T-cell (primary cell): ENCODE measurements around the gene CCSER1. TPM values are rescaled to one million over a fixed set of nuclear protein-coding genes. Genes with fewer than 3 reads are reported as not detected.
A peak's percentile ranks its signal among the peaks of the same experiment; 100 is the strongest.
"Not testable (repeated sequence)": the region's sequence is repeated elsewhere in the genome, so short reads cannot be mapped to it uniquely, and the experiment has no call there.

Source experiments
- ATAC-seq, 4 experiments: fragments of 200-7000 bp in 3 of 4; fragments of 150-1000 bp in 1 of 4; cut with Tn5 transposase; replicated peaks in 1 of 4; 1 replicate in 3 of 4; 2 replicates in 1 of 4; pipeline ENCODE4 v1.10.0; 2021; ENCODE audit warnings: moderate library complexity in 3 of 4, mild to moderate bottlenecking in 2 of 4, moderate number of reproducible peaks in 1 of 4
- CTCF ChIA-PET, 2 donors: fragments of 300-600 bp; sonication (Branson Sonifier 250); formaldehyde crosslinking; loops; one replicate each; lab custom pipeline; 2022; ENCODE audit warnings: antibody characterized with exemption in 2 of 2; lab: Charles Lee
- POLR2A ChIA-PET, 2 donors: fragments of 300-600 bp; sonication (Branson Sonifier 250); formaldehyde crosslinking; loops; one replicate each; lab custom pipeline; 2022; ENCODE audit warnings: antibody characterized with exemption in 2 of 2; lab: Charles Lee
- DNase-seq, 35 experiments: peaks; one replicate each; pipeline versions ENCODE4 v3.0.0 to v3.0.0-alpha.2; 2013 to 2023
- H3K27ac ChIP-seq: one replicate; pipeline ENCODE4 v1.5.1; 2013; ENCODE audit warnings: low read length
- H3K27me3 ChIP-seq, 2 experiments: replicated peaks in 1 of 2; 1 replicate in 1 of 2; 2 replicates in 1 of 2; pipeline versions ENCODE4 v1.6.1 to v1.7.0; 2013; ENCODE audit warnings: low read length in 1 of 2, mixed read lengths in 1 of 2; ENCODE audit not compliant: control insufficient read depth in 2 of 2, insufficient read depth in 2 of 2; ENCODE audit errors: extremely low read depth in 1 of 2
- H3K36me3 ChIP-seq, 2 donors: 1 replicate in 1 of 2; 2 replicates in 1 of 2; pipeline versions ENCODE4 v1.6.1 to v1.7.0; 2013; ENCODE audit warnings: low read length in 1 of 2; ENCODE audit not compliant: control insufficient read depth in 2 of 2, insufficient read depth in 1 of 2; ENCODE audit errors: extremely low read depth in 1 of 2
- H3K4me1 ChIP-seq, 2 experiments: 1 replicate in 1 of 2; 2 replicates in 1 of 2; pipeline versions ENCODE4 v1.6.1 to v1.7.0; 2013; ENCODE audit warnings: low read length in 2 of 2, mixed read lengths in 1 of 2; ENCODE audit not compliant: insufficient read depth in 2 of 2, control insufficient read depth in 1 of 2; ENCODE audit errors: extremely low read depth in 1 of 2
- H3K4me3 ChIP-seq, 2 donors: 1 replicate in 1 of 2; 2 replicates in 1 of 2; pipeline versions ENCODE4 v1.5.1 to v1.7.0; 2013; ENCODE audit warnings: mild to moderate bottlenecking in 2 of 2, low read length in 1 of 2, moderate library complexity in 1 of 2; ENCODE audit not compliant: control insufficient read depth in 1 of 2; ENCODE audit errors: extremely low read depth in 1 of 2
- H3K9me3 ChIP-seq: 2 replicates; pipeline ENCODE4 v1.7.0; 2013
- H3K27ac Mint-ChIP-seq, 2 donors: one replicate each; pipeline ENCODE4 v1.8.0; 2020 to 2021; ENCODE audit warnings: mild to moderate bottlenecking in 2 of 2, mixed read lengths in 2 of 2
- H3K27me3 Mint-ChIP-seq, 2 donors: one replicate each; pipeline ENCODE4 v1.8.0; 2021 to 2022; ENCODE audit warnings: mixed read lengths in 2 of 2
- H3K36me3 Mint-ChIP-seq: one replicate; pipeline ENCODE4 v1.8.0; 2021; ENCODE audit warnings: mixed read lengths
- H3K4me1 Mint-ChIP-seq, 3 donors: one replicate each; pipeline ENCODE4 v1.8.0; 2020 to 2022; ENCODE audit warnings: mixed read lengths in 3 of 3, mild to moderate bottlenecking in 1 of 3
- H3K4me3 Mint-ChIP-seq, 3 donors: one replicate each; pipeline ENCODE4 v1.8.0; 2020 to 2022; ENCODE audit warnings: mild to moderate bottlenecking in 3 of 3, mixed read lengths in 3 of 3, moderate library complexity in 3 of 3
- H3K9me3 Mint-ChIP-seq, 3 donors: one replicate each; pipeline ENCODE4 v1.8.0; 2020 to 2022; ENCODE audit warnings: mixed read lengths in 3 of 3
- WGBS: methylation state at CpG from one replicate; pipeline ENCODE4 v1.1.5; 2013; ENCODE audit warnings: missing lambda C conversion rate; ENCODE audit not compliant: insufficient coverage; 5-methylcytosine and 5-hydroxymethylcytosine counted together
- total RNA-seq, 35 experiments: library from RNA in 6 of 35; stranded (reverse) in 6 of 35; fragments of 120-200 nt in 1 of 35; gene quantifications; one replicate each; pipeline versions ENCODE4 v1.2.1 to v1.2.4 and lab custom pipeline; 2013 to 2026

Gene CCSER1
- total RNA-seq, 5 donors from 2014 or later (not counting 1 experiment from before 2014, with no cell fraction given) = 0.35 to 1.4 (median 0.98) TPM

DNA sequence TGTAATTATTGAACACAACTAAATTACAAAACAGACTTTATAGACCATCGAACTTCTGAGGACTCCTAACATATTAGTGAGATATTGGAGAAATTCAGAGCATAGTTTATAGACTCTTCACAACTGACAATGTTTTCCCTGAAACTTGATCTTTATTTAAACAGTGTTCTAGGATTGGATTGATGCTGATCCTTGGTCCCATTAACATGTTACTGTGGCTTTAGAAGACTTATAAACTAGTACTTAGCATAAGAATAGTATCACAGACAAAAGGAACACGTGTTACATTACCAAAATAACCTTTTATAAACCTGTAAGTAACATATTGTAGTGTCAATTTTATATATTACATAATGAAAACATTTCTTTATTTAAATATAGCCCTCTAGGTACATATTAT, 689.6 kb downstream of the CCSER1 start:
- Histone ChIP-seq H3K27me3 (no peaks in the 10 kb centered on the region), H3K4me3 (no peak overlapping the region), H3K27ac (no peak overlapping the region), H3K4me1 (no peaks in the 10 kb centered on the region), H3K36me3 (no peaks in the 10 kb centered on the region), H3K9me3 (no peaks in the 10 kb centered on the region)
- H3K27me3 Mint-ChIP-seq = no peaks in the 10 kb centered on the region
- DNase-seq (no peak), ATAC-seq (no peak)
- no peaks in the 10 kb centered on the region for H3K4me1 Mint-ChIP-seq
- H3K36me3 Mint-ChIP-seq = no peaks in the 10 kb centered on the region
- no peak overlapping the region for H3K4me3 Mint-ChIP-seq
- H3K27ac Mint-ChIP-seq = no peak overlapping the region
- CTCF ChIA-PET = no interaction called here
- H3K9me3 Mint-ChIP-seq = peaks cover 6 to 22% (median 9%) of the 10 kb centered on the region in 3 donors
- POLR2A ChIA-PET = no interaction called here
- WGBS = no CpG with 5 or more reads among the region's 2 CpGs

DNA sequence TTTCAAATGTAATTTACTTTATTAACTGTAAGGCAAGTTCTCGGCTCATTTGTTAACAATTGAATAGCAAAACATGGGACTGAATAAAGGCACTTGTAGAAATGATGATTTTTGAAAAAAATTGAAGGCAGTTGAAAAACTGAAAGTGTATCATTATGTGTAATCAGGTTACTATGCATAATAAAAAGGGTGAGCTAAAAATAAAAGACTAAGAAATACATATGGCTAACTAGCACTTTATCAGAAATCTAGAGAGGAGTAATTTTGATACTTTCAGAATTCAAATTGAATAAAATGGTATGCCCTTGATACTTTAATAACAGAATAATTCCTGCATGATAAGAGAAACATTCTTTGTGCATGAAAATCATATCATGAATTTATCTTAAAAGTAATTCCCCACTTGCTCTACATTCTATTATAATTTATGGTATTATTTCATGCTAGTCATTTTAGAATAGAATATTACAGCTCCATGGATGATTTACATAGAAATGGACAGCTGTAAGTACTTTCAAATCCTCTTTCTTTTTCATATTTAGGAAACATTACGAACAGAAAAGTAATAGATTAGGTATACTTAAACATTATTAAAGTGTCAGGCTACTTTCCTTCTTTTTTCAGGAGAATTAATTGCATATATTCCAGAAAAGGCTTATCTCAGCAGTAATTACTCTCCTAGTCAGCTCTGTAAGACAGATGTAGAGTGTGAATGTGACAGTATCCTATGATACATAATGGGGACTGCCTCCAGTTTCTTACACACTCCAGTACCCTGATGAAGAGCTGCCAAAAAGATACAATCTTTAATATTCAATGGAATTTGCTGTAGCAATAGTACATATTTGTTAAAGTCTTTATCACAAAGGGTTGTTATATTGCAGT, 697.3 kb downstream of the CCSER1 start:
- DNase-seq (no peak), ATAC-seq (no peak)
- Mint-ChIP-seq H3K4me3 (no peak overlapping the region), H3K27me3 (no peaks in the 10 kb centered on the region), H3K27ac (no peak overlapping the region), H3K9me3 (peaks cover 4 to 7% (median 4%) of the 10 kb centered on the region in 3 donors), H3K4me1 (no peaks in the 10 kb centered on the region), H3K36me3 (no peaks in the 10 kb centered on the region)
- no CpG with 5 or more reads among the region's 2 CpGs for WGBS
- Histone ChIP-seq H3K9me3 (no peaks in the 10 kb centered on the region), H3K27ac (no peak overlapping the region), H3K36me3 (no peaks in the 10 kb centered on the region), H3K27me3 (no peaks in the 10 kb centered on the region), H3K4me3 (no peak overlapping the region), H3K4me1 (no peaks in the 10 kb centered on the region)
- ChIA-PET POLR2A (no interaction called here), CTCF (no interaction called here)

DNA sequence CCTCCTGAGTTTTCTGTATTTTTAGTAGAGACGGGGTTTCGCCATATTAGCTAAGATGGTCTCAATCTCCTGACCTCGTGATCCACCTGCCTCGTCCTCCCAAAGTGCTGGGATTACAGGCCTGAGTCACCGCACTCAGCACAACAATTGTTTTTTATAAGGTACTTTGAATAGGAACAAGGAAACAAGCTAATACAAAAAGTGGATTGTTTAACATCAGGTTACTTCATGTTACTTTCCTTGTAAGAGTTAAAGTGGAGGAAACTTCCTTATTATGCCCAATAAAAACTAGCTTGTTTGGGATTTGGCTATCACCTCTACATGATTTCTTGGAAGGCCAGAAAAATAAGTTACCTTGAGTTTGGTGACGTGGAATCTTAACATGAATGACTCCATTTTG, 698.7 kb downstream of the CCSER1 start:
- no peak overlapping the region for H3K27ac Mint-ChIP-seq
- H3K27ac ChIP-seq = no peak overlapping the region
- no peak overlapping the region for H3K4me3 ChIP-seq
- no peaks in the 10 kb centered on the region for H3K9me3 ChIP-seq
- H3K36me3 Mint-ChIP-seq = no peaks in the 10 kb centered on the region
- DNase-seq = no peak
- H3K4me1 Mint-ChIP-seq = no peaks in the 10 kb centered on the region
- no peak overlapping the region for H3K4me3 Mint-ChIP-seq
- ChIA-PET POLR2A (no interaction called here), CTCF (no interaction called here)
- H3K4me1 ChIP-seq = no peaks in the 10 kb centered on the region
- no peak for ATAC-seq
- H3K36me3 ChIP-seq = no peaks in the 10 kb centered on the region
- no peaks in the 10 kb centered on the region for H3K27me3 Mint-ChIP-seq
- H3K27me3 ChIP-seq = no peaks in the 10 kb centered on the region
- WGBS = no CpG with 5 or more reads among the region's 6 CpGs
- peaks cover 4 to 7% (median 4%) of the 10 kb centered on the region in 3 donors for H3K9me3 Mint-ChIP-seq

DNA sequence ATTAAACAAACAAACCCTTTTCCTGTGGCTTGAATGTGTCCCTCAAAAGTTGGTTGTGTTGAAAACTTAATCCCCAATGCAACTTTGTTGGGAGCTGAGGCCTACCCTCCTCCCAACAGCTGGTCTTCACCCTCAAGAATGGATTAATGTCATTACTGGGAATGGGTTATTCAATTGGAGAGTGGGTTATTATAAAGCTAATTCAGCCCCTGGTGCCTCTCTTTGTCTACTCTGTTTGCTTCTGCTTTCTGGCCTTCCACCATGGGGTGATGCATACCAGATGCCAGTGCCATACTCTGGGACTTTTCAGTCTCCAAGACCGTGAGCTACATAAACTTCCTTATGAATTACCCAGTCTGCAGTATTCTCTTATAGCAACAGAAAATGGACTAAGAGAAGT, 706.5 kb downstream of the CCSER1 start:
- no CpG with 5 or more reads among the region's 1 CpG for WGBS
- POLR2A ChIA-PET = no interaction called here
- DNase-seq (no peak), ATAC-seq (no peak)
- no peaks in the 10 kb centered on the region for H3K36me3 Mint-ChIP-seq
- Histone ChIP-seq H3K9me3 (no peaks in the 10 kb centered on the region), H3K27me3 (no peaks in the 10 kb centered on the region), H3K4me3 (no peak overlapping the region), H3K4me1 (no peaks in the 10 kb centered on the region), H3K27ac (no peak overlapping the region), H3K36me3 (no peaks in the 10 kb centered on the region)
- H3K4me3 Mint-ChIP-seq = no peak overlapping the region
- peaks cover 0 to 3% (median 0%) of the 10 kb centered on the region in 3 donors for H3K9me3 Mint-ChIP-seq
- no peaks in the 10 kb centered on the region for H3K27me3 Mint-ChIP-seq
- no peaks in the 10 kb centered on the region for H3K4me1 Mint-ChIP-seq
- no peak overlapping the region for H3K27ac Mint-ChIP-seq
- CTCF ChIA-PET = no interaction called here

DNA sequence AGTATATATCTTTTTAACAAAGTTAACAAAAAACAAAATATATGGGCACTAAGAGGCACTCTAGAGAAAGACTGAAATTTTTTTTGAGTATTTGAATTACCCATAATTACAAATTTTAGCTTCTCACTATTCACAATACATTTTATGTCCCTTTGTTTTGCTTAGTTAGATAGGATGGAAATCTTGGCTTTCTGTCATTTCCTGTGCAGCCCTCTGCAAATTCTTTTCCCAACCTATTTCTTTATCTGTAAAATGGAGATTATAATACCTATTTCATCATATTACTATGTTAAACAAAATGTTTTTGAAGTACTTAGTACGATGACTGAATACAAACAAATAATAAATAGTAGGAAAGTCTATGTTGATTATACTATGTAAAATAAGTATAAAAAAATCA, 710.0 kb downstream of the CCSER1 start:
- Mint-ChIP-seq H3K4me3 (no peak overlapping the region), H3K27me3 (no peaks in the 10 kb centered on the region), H3K9me3 (peaks cover 4 to 6% (median 4%) of the 10 kb centered on the region in 3 donors), H3K27ac (no peak overlapping the region), H3K36me3 (no peaks in the 10 kb centered on the region), H3K4me1 (no peaks in the 10 kb centered on the region)
- DNase-seq (no peak), ATAC-seq (no peak)
- Histone ChIP-seq H3K27ac (no peak overlapping the region), H3K9me3 (no peaks in the 10 kb centered on the region), H3K27me3 (no peaks in the 10 kb centered on the region), H3K4me1 (no peaks in the 10 kb centered on the region), H3K36me3 (no peaks in the 10 kb centered on the region), H3K4me3 (no peak overlapping the region)
- ChIA-PET POLR2A (no interaction called here), CTCF (no interaction called here)
- no CpG with 5 or more reads among the region's 1 CpG for WGBS

DNA sequence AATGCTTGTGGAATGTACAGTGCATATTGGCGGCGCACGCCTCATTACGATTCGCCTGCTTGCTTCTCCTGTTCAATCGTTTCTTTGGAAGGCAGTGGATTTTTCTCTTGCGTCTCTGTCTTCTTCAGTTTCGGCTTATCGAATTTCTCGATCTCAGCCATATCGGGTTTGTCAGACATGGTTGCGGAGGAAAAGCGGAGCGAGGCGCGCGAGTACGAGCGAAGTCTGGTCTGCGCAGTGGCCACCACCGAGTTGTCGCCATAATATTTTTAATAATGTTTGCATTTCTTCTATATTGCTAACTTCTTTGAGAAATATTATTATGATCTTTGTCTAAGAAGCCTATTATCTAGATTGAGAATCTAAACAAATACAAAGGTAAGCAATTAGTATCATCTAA, 711.7 kb downstream of the CCSER1 start:
- H3K9me3 Mint-ChIP-seq, H3K4me1 Mint-ChIP-seq, H3K36me3 Mint-ChIP-seq, H3K4me3 ChIP-seq, H3K9me3 ChIP-seq, CTCF ChIA-PET, H3K27me3 ChIP-seq, POLR2A ChIA-PET, H3K4me3 Mint-ChIP-seq, H3K27me3 Mint-ChIP-seq, H3K4me1 ChIP-seq, H3K36me3 ChIP-seq, H3K27ac ChIP-seq, H3K27ac Mint-ChIP-seq, ATAC-seq: not testable (repeated sequence)
- 80% methylated on average over 1 of the region's 22 CpGs for WGBS
- DNase-seq = peak in 1 of 35 experiments; percentile 22
